SK-N-SH treated with all-trans-retinoic acid at 6 μM for 48 hours (cell line): Measurements from ENCODE around the gene ZNF85.

Experiments
- ATAC-seq: fragments of 200-7000 bp; cut with Tn5 transposase; 3 replicates; pipeline ENCODE4 v1.9.1; 2020; ENCODE audit warnings: mild to moderate bottlenecking, moderate library complexity
- ARNTL ChIP-seq: fragments of 450-650 bp; formaldehyde crosslinking; IDR thresholded peaks from 2 replicates; pipeline ENCODE4 v1.5.0; 2020; ENCODE audit warnings: low read depth, mild to moderate bottlenecking, moderate library complexity, borderline replicate concordance
- BACH2 ChIP-seq: fragments of 250-450 bp; sonication (Bioruptor Pico); IDR thresholded peaks from 2 replicates; pipeline ENCODE4 v1.9.0; 2021; ENCODE audit warnings: mild to moderate bottlenecking, borderline replicate concordance
- CREB5 ChIP-seq: fragments of 250-450 bp; sonication (Bioruptor Pico); IDR thresholded peaks from 2 replicates; pipeline ENCODE4 v1.5.1; 2020; ENCODE audit warnings: low read depth, mild to moderate bottlenecking, moderate library complexity
- CSDC2 ChIP-seq: fragments of 250-450 bp; sonication (Bioruptor Pico); IDR thresholded peaks from 2 replicates; pipeline ENCODE4 v1.5.0; 2020; ENCODE audit warnings: mild to moderate bottlenecking, moderate library complexity
- CSRNP3 ChIP-seq: fragments of 250-450 bp; sonication (Bioruptor Pico); IDR thresholded peaks from 2 replicates; pipeline ENCODE4 v1.5.1; 2021; ENCODE audit warnings: mild to moderate bottlenecking, moderate library complexity
- ESRRG ChIP-seq: fragments of 250-450 bp; sonication (Bioruptor Pico); IDR thresholded peaks from 2 replicates; pipeline ENCODE4 v1.6.1; 2021; ENCODE audit warnings: mild to moderate bottlenecking
- GLIS3 ChIP-seq: fragments of 250-450 bp; sonication (Bioruptor Pico); IDR thresholded peaks from 2 replicates; pipeline ENCODE4 v1.5.0; 2020; ENCODE audit warnings: mild to moderate bottlenecking, moderate library complexity
- ISL1 ChIP-seq: fragments of 250-450 bp; sonication (Bioruptor Pico); IDR thresholded peaks from 2 replicates; pipeline ENCODE4 v2.1.2; 2022; ENCODE audit warnings: mild to moderate bottlenecking, moderate library complexity
- OSR1 ChIP-seq: fragments of 250-450 bp; sonication (Bioruptor Pico); IDR thresholded peaks from 2 replicates; pipeline ENCODE4 v1.8.0; 2022; ENCODE audit warnings: moderate library complexity, mild to moderate bottlenecking, inconsistent platforms
- PATZ1 ChIP-seq: fragments of 250-450 bp; sonication (Bioruptor Pico); IDR thresholded peaks from 2 replicates; pipeline ENCODE4 v1.8.0; 2020; ENCODE audit warnings: mild to moderate bottlenecking, moderate library complexity, borderline replicate concordance
- POU6F1 ChIP-seq: fragments of 250-450 bp; sonication (Bioruptor Pico); IDR thresholded peaks from 2 replicates; pipeline ENCODE4 v1.8.0; 2021; ENCODE audit warnings: low read depth, mild to moderate bottlenecking, moderate library complexity, borderline replicate concordance
- PPARA ChIP-seq: fragments of 250-450 bp; sonication (Bioruptor Pico); IDR thresholded peaks from 2 replicates; pipeline ENCODE4 v1.5.0; 2020; ENCODE audit warnings: mild to moderate bottlenecking, borderline replicate concordance
- RARB ChIP-seq: fragments of 250-450 bp; sonication (Bioruptor Pico); IDR thresholded peaks from 2 replicates; pipeline ENCODE4 v1.8.0; 2021; ENCODE audit warnings: mild to moderate bottlenecking, moderate library complexity
- SNAI2 ChIP-seq: fragments of 250-450 bp; sonication (Bioruptor Pico); IDR thresholded peaks from 2 replicates; pipeline ENCODE4 v1.5.0; 2020; ENCODE audit warnings: mild to moderate bottlenecking, moderate library complexity
- TCF4 ChIP-seq: fragments of 250-450 bp; sonication (Bioruptor Pico); IDR thresholded peaks from 2 replicates; pipeline ENCODE4 v1.8.0; 2021; ENCODE audit warnings: mild to moderate bottlenecking, moderate library complexity, borderline replicate concordance
- TOX ChIP-seq: fragments of 250-450 bp; sonication (Bioruptor Pico); IDR thresholded peaks from 2 replicates; pipeline ENCODE4 v1.8.0; 2021; ENCODE audit warnings: mild to moderate bottlenecking, moderate library complexity, borderline replicate concordance
- TSHZ2 ChIP-seq: fragments of 250-450 bp; sonication (Bioruptor Pico); IDR thresholded peaks from 2 replicates; pipeline ENCODE4 v1.5.0; 2020; ENCODE audit warnings: mild to moderate bottlenecking, moderate library complexity
- ZC3H10 ChIP-seq: fragments of 250-450 bp; sonication (Bioruptor Pico); IDR thresholded peaks from 2 replicates; pipeline ENCODE4 v1.5.1; 2021; ENCODE audit warnings: mild to moderate bottlenecking, moderate library complexity
- ZFP3 ChIP-seq: fragments of 250-450 bp; sonication (Bioruptor Pico); IDR thresholded peaks from 2 replicates; pipeline ENCODE4 v1.5.0; 2020; ENCODE audit warnings: mild to moderate bottlenecking, moderate library complexity
- ZNF565 ChIP-seq: fragments of 450-650 bp; formaldehyde crosslinking; conservative IDR thresholded peaks from 2 replicates; pipeline ENCODE4 v1.5.0; 2020; ENCODE audit warnings: low read depth, mild to moderate bottlenecking, moderate library complexity
- ZNF70 ChIP-seq: fragments of 450-650 bp; formaldehyde crosslinking; IDR thresholded peaks from 2 replicates; pipeline ENCODE4 v1.5.0; 2020; ENCODE audit warnings: mild to moderate bottlenecking, moderate library complexity
- ZNF8 ChIP-seq: fragments of 450-650 bp; formaldehyde crosslinking; IDR thresholded peaks from 2 replicates; pipeline ENCODE4 v1.5.0; 2020; ENCODE audit warnings: mild to moderate bottlenecking, moderate library complexity

ZNF85 gene

GRCh38 chr19:20925481-20925880 is 2.4 kb downstream of the ZNF85 start:
- TF ChIP-seq BACH2 (CRISPR knock-in tag) (no peak), CREB5 (CRISPR knock-in tag) (no peak), ZC3H10 (CRISPR knock-in tag) (no peak), ARNTL (CRISPR knock-in tag) (no peak), RARB (CRISPR knock-in tag) (no peak), ZNF565 (no peak), TSHZ2 (CRISPR knock-in tag) (no peak), POU6F1 (CRISPR knock-in tag) (no peak), OSR1 (CRISPR knock-in tag) (no peak), CSRNP3 (CRISPR knock-in tag) (no peak), SNAI2 (no peak), ESRRG (no peak), PATZ1 (CRISPR knock-in tag) (no peak), ZFP3 (CRISPR knock-in tag) (no peak)
- TF ChIP-seq, all 23 proteins: peak for 0
- no peak for ATAC-seq

GRCh38 chr19:20926796-20927195 is 3.7 kb downstream of the ZNF85 start:
- no peak for ATAC-seq
- no peak for TF ChIP-seq ZNF8 (CRISPR knock-in tag)
- no peak for TF ChIP-seq CSRNP3 (CRISPR knock-in tag)
- no peak for TF ChIP-seq ZNF565
- no peak for TF ChIP-seq CSDC2 (CRISPR knock-in tag)
- no peak for TF ChIP-seq TCF4 (CRISPR knock-in tag)
- no peak for TF ChIP-seq TSHZ2 (CRISPR knock-in tag)
- no peak for TF ChIP-seq RARB (CRISPR knock-in tag)
- TF ChIP-seq PPARA: no peak
- no peak for TF ChIP-seq ZNF70
- TF ChIP-seq ZC3H10 (CRISPR knock-in tag): no peak
- TF ChIP-seq TOX (CRISPR knock-in tag): no peak
- no peak for TF ChIP-seq PATZ1 (CRISPR knock-in tag)
- TF ChIP-seq ISL1 (CRISPR knock-in tag): no peak
- TF ChIP-seq GLIS3 (CRISPR knock-in tag): no peak
- no peak for TF ChIP-seq ZFP3 (CRISPR knock-in tag)
- no peak for TF ChIP-seq ESRRG
- TF ChIP-seq POU6F1 (CRISPR knock-in tag): no peak
